ENCODE data around the gene EPOP.

DNA sequence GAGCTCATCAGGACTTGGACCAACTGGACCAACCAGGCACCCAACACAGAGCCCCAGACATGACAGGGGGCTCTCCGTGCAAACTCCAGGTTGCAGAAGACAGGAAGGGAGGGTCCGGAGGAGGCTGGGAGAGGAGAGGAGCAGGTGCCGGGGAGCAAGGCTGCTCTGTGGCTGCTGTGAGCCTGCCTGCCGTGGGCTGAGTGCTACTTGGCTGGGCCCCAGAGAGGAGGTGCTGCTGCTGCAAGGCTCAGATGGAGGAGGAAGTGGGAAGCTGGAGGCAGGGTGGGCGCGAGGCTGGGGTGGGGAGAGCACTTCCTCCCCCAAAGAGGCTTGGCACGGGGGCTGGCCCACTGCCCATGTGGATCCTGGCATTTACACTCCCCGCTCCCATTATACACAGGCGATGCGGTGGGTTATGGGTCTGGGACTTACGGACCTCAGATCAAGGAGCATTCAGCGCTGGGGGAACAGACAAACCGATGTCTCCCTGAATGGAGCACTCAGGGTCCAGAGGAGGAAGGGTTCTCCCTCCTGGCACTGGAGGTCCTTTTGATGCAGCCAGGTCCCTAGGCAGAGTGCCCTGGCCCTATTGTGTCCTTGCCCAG is 15.9 kb downstream of the EPOP start:
- TF ChIP-seq EZH2 (IDR thresholded peaks at IDR 0.05; ENCODE audit: low read length, unreplicated experiment) = no peak
- TF ChIP-seq, protein P1, sequence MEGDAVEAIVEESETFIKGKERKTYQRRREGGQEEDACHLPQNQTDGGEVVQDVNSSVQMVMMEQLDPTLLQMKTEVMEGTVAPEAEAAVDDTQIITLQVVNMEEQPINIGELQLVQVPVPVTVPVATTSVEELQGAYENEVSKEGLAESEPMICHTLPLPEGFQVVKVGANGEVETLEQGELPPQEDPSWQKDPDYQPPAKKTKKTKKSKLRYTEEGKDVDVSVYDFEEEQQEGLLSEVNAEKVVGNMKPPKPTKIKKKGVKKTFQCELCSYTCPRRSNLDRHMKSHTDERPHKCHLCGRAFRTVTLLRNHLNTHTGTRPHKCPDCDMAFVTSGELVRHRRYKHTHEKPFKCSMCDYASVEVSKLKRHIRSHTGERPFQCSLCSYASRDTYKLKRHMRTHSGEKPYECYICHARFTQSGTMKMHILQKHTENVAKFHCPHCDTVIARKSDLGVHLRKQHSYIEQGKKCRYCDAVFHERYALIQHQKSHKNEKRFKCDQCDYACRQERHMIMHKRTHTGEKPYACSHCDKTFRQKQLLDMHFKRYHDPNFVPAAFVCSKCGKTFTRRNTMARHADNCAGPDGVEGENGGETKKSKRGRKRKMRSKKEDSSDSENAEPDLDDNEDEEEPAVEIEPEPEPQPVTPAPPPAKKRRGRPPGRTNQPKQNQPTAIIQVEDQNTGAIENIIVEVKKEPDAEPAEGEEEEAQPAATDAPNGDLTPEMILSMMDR (conservative IDR thresholded peaks at IDR 0.05; ENCODE audit: low read depth, low read length) = no peak
